ENCODE measurements around the gene SLC7A7.

- TF ChIP-seq CTCF (IDR thresholded peaks at IDR 0.05 in 8 of 11, conservative IDR thresholded peaks at IDR 0.05 in 3 of 11) (no peak), POLR2A (IDR thresholded peaks at IDR 0.05) (no peak), POLR2AphosphoS5 (IDR thresholded peaks at IDR 0.05) (no peak)
These were observed 26.5 kb upstream of the SLC7A7 start for GRCh38 chr14:22841769-22842168.

Measured in spleen (tissue), 7 donors.